Subcutaneous adipose tissue (tissue), 4 donors: ENCODE results near the gene KAZN. TPM values are rescaled to one million over a fixed set of nuclear protein-coding genes. Genes with fewer than 3 reads are reported as not detected.

Experiments
- CTCF ChIP-seq: fragments of 450-650 bp; IDR thresholded peaks from one replicate; pipeline ENCODE4 v1.5.1; 2016; ENCODE audit warnings: low read depth, mild to moderate bottlenecking, control low read depth, antibody characterized with exemption, moderate library complexity
- total RNA-seq, 4 donors: library from RNA; depleted of rRNA; stranded (reverse); fragments of >200 nt; gene quantifications; one replicate each; pipeline ENCODE4 v1.1.0, GENCODE V29; 2016

The KAZN gene
- total RNA-seq, 4 donors from 2014 or later = 7.5 to 22.2 (median 10.4) TPM

- TF ChIP-seq CTCF = no peak
Measured at GRCh38 chr1:15128520-15129313, 530.2 kb downstream of the KAZN start.

DNA sequence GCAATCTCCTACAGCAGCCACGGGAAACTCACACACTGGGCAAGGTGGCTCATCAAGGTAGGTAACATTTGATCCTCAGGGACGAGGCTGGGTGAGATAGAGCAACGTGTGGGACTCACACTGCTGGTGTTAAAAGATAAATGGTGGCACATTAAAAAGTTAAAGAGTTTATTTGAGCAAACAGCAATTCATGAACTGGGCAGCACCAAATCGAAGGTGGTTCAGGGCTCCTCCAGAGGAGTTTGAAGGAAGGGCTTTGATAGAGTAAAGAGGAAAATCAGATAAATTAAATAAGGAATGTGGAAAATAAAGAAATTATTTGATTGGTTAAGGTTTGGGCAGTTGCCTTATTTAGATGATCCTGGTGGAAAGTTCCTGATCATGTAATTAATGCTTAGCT, 531.5 kb downstream of the KAZN start:
- TF ChIP-seq CTCF = no peak

- no peak for TF ChIP-seq CTCF
Measured at GRCh38 chr1:15130607-15131006, 532.1 kb downstream of the KAZN start.

GRCh38 chr1:15132965-15133364, 534.5 kb downstream of the KAZN start:
- TF ChIP-seq CTCF = no peak

DNA sequence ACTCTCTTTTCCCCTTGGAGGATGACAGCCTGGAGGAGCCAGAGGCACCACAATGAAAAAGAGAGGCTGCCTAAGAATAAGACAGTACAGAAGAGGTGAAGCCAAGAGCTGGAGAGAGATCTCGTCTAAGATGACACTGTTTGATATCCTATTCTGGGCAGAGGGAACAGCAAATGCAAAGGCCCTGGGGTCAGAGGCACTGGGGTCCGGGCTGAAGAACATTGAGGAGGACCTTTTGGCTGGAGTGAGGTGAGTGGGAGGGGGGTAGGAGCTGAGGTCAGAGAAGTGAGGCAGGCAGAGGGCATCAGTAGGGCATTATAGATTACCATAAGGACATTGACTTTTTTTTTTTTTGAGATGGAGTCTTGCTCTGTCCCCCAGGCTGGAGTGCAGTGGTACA, 535.8 kb downstream of the KAZN start:
- TF ChIP-seq CTCF = no peak

DNA sequence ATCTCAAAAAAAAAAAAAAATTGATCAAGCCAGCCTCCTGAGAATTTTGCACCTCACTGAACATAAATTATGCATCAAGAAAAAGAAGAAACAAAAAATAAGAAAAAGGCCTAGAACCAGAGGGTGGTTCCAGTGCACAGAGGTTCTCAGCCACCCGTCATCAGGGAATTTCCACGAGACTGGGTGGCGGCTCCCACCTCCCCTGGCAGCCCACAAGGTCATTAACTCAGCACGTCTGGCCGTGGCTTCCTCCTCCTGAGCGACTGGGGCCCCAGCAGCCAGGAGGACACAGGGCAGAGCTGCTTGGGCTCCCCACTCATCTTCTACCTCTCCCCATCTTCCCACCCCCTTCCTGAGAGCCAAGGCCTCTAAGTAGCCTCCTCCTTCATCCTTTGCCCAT, 539.3 kb downstream of the KAZN start:
- no peak for TF ChIP-seq CTCF

- TF ChIP-seq CTCF = no peak
Measured at GRCh38 chr1:15139654-15140350, 541.3 kb downstream of the KAZN start.
